ENCODE results near the gene DEFB110.

DEFB110 gene

GRCh38 chr6:50021894-50022293, at the start of gene DEFB110:
DEFB110 (minus strand) TSS chr6:50021994; CDS start chr6:50021935, 59 bp downstream.
- no peak for DNase-seq (ENCODE audit: low read depth in 1 of 2, low spot score in 1 of 2)
- no peak for TF ChIP-seq JUND (IDR thresholded peaks at IDR 0.05; ENCODE audit: low read depth)
- in situ Hi-C loops (cut with HindIII; ENCODE audit: low pct_unique_long_range_greater_than_20kb, low sequenced_read_pairs) = no loop called here

- in situ Hi-C loops (cut with HindIII; ENCODE audit: low pct_unique_long_range_greater_than_20kb, low sequenced_read_pairs) = no loop called here
- DNase-seq (ENCODE audit: low read depth in 1 of 2, low spot score in 1 of 2) = no peak
- no peak for TF ChIP-seq JUND (IDR thresholded peaks at IDR 0.05; ENCODE audit: low read depth)
Observed at GRCh38 chr6:50070101-50070500, 48.3 kb upstream of the DEFB110 start.

- TF ChIP-seq JUND (IDR thresholded peaks at IDR 0.05; ENCODE audit: low read depth) = no peak
- in situ Hi-C loops (cut with HindIII; ENCODE audit: low pct_unique_long_range_greater_than_20kb, low sequenced_read_pairs) = no loop called here
- DNase-seq (ENCODE audit: low read depth in 1 of 2, low spot score in 1 of 2) = peak in 1 of 2 experiments; percentile 20
Observed at GRCh38 chr6:50062051-50062450, 40.3 kb upstream of the DEFB110 start.

- no peak for DNase-seq (ENCODE audit: low read depth in 1 of 2, low spot score in 1 of 2)
- in situ Hi-C loops (cut with HindIII; ENCODE audit: low pct_unique_long_range_greater_than_20kb, low sequenced_read_pairs) = no loop called here
- TF ChIP-seq JUND (IDR thresholded peaks at IDR 0.05; ENCODE audit: low read depth) = no peak
Observed at GRCh38 chr6:50056242-50056641, 34.4 kb upstream of the DEFB110 start.

GRCh38 chr6:50049829-50050228, 28.0 kb upstream of the DEFB110 start, which contains the start of gene DEFB112:
DEFB112 (minus strand) TSS chr6:50049929; CDS start chr6:50049869, 60 bp downstream.
- DNase-seq (ENCODE audit: low read depth in 1 of 2, low spot score in 1 of 2) = no peak
- no peak for TF ChIP-seq JUND (IDR thresholded peaks at IDR 0.05; ENCODE audit: low read depth)
- in situ Hi-C loops (cut with HindIII; ENCODE audit: low pct_unique_long_range_greater_than_20kb, low sequenced_read_pairs) = no loop called here

- DNase-seq (ENCODE audit: low read depth in 1 of 2, low spot score in 1 of 2) = no peak
- in situ Hi-C loops (cut with HindIII; ENCODE audit: low pct_unique_long_range_greater_than_20kb, low sequenced_read_pairs) = no loop called here
- TF ChIP-seq JUND (IDR thresholded peaks at IDR 0.05; ENCODE audit: low read depth) = no peak
Observed at GRCh38 chr6:50047026-50047425, 25.2 kb upstream of the DEFB110 start.

- TF ChIP-seq JUND (IDR thresholded peaks at IDR 0.05; ENCODE audit: low read depth) = no peak
- peak; percentile 10 to 76 for DNase-seq (ENCODE audit: low read depth in 1 of 2, low spot score in 1 of 2)
- in situ Hi-C loops (cut with HindIII; ENCODE audit: low pct_unique_long_range_greater_than_20kb, low sequenced_read_pairs) = no loop called here
Observed at GRCh38 chr6:50030777-50031562, 9.2 kb upstream of the DEFB110 start.

- in situ Hi-C loops (cut with HindIII; ENCODE audit: low pct_unique_long_range_greater_than_20kb, low sequenced_read_pairs) = no loop called here
- TF ChIP-seq JUND (IDR thresholded peaks at IDR 0.05; ENCODE audit: low read depth) = no peak
- DNase-seq (ENCODE audit: low read depth in 1 of 2, low spot score in 1 of 2) = no peak
Observed at GRCh38 chr6:50030350-50030749, 8.6 kb upstream of the DEFB110 start.

- peak in 1 of 2 experiments; percentile 53 for DNase-seq (ENCODE audit: low read depth in 1 of 2, low spot score in 1 of 2)
- in situ Hi-C loops (cut with HindIII; ENCODE audit: low pct_unique_long_range_greater_than_20kb, low sequenced_read_pairs) = no loop called here
- TF ChIP-seq JUND (IDR thresholded peaks at IDR 0.05; ENCODE audit: low read depth) = no peak
Observed at GRCh38 chr6:50025258-50025657, 3.5 kb upstream of the DEFB110 start.

GRCh38 chr6:50007819-50008218, 14.0 kb downstream of the DEFB110 start:
- no peak for DNase-seq (ENCODE audit: low read depth in 1 of 2, low spot score in 1 of 2)
- in situ Hi-C loops (cut with HindIII; ENCODE audit: low pct_unique_long_range_greater_than_20kb, low sequenced_read_pairs) = no loop called here

GRCh38 chr6:50003139-50003538, 18.7 kb downstream of the DEFB110 start:
- in situ Hi-C loops (cut with HindIII; ENCODE audit: low pct_unique_long_range_greater_than_20kb, low sequenced_read_pairs) = no loop called here

More at GRCh38 chr6:50007819-50008218, 14.0 kb downstream of the DEFB110 start:
- no peak for TF ChIP-seq JUND (IDR thresholded peaks at IDR 0.05; ENCODE audit: low read depth)

GRCh38 chr6:49995278-49995677, 26.5 kb downstream of the DEFB110 start:
- no peak for TF ChIP-seq JUND (IDR thresholded peaks at IDR 0.05; ENCODE audit: low read depth)
- in situ Hi-C loops (cut with HindIII; ENCODE audit: low pct_unique_long_range_greater_than_20kb, low sequenced_read_pairs) = no loop called here
- no peak for DNase-seq (ENCODE audit: low read depth in 1 of 2, low spot score in 1 of 2)

More at GRCh38 chr6:50003139-50003538, 18.7 kb downstream of the DEFB110 start:
- no peak for TF ChIP-seq JUND (IDR thresholded peaks at IDR 0.05; ENCODE audit: low read depth)
- no peak for DNase-seq (ENCODE audit: low read depth in 1 of 2, low spot score in 1 of 2)

GRCh38 chr6:49988900-49989299, 32.9 kb downstream of the DEFB110 start:
- in situ Hi-C loops (cut with HindIII; ENCODE audit: low pct_unique_long_range_greater_than_20kb, low sequenced_read_pairs) = no loop called here
- no peak for TF ChIP-seq JUND (IDR thresholded peaks at IDR 0.05; ENCODE audit: low read depth)
- no peak for DNase-seq (ENCODE audit: low read depth in 1 of 2, low spot score in 1 of 2)
